IMR-90 (cell line): ENCODE data around the gene SLC5A7. TPM values are rescaled to one million over a fixed set of nuclear protein-coding genes. Genes with fewer than 3 reads are reported as not detected.

ENCODE experiments used
- ATAC-seq: fragments of 200-7000 bp; cut with Tn5 transposase; 2 replicates; pipeline ENCODE4 v1.9.1; 2020; ENCODE audit warnings: low read depth, mild to moderate bottlenecking, moderate library complexity
- BruUV-seq: library from RNA; stranded (reverse); fragments of 400-500 nt; replicated peaks from 2 replicates; lab custom pipeline; 2021; lab: Mats Ljungman, UMichigan
- CTCF ChIA-PET: fragments of 300-600 bp; formaldehyde crosslinking; extraction: SDS; loops from one replicate; lab custom pipeline; 2021; ENCODE audit warnings: antibody characterized with exemption; lab: Yijun Ruan, JAX
- POLR2A ChIA-PET: fragments of 300-600 bp; sonication (Branson Sonifier 250); formaldehyde crosslinking; loops from one replicate; lab custom pipeline; 2022; ENCODE audit warnings: antibody characterized with exemption; ENCODE audit not compliant: unreplicated experiment; lab: Charles Lee
- DNase-seq: peaks from one replicate; pipeline ENCODE4 v3.0.0; 2013
- H2AFZ ChIP-seq: replicated peaks from 2 replicates; pipeline ENCODE3; 2013; ENCODE audit warnings: low read length, mild to moderate bottlenecking; ENCODE audit not compliant: poor library complexity
- H2AK5ac ChIP-seq: 2 replicates; pipeline ENCODE4 v1.6.1; 2013; ENCODE audit warnings: low read depth, low read length, inconsistent platforms
- H2AK9ac ChIP-seq: replicated peaks from 2 replicates; pipeline ENCODE3; 2013; ENCODE audit warnings: mild to moderate bottlenecking, low read depth, low read length, moderate library complexity; ENCODE audit not compliant: poor library complexity
- H2BK120ac ChIP-seq: 2 replicates; pipeline ENCODE4 v1.6.1; 2013; ENCODE audit warnings: low read depth, low read length, inconsistent platforms
- H2BK15ac ChIP-seq: 3 replicates; pipeline ENCODE4 v1.6.1; 2013; ENCODE audit warnings: low read depth, low read length, inconsistent platforms
- H2BK20ac ChIP-seq: 2 replicates; pipeline ENCODE4 v1.6.1; 2013; ENCODE audit warnings: low read depth, mild to moderate bottlenecking, inconsistent platforms, low read length, moderate library complexity
- H2BK5ac ChIP-seq: 2 replicates; pipeline ENCODE4 v1.6.1; 2013; ENCODE audit warnings: mild to moderate bottlenecking, low read depth, low read length, inconsistent platforms; ENCODE audit not compliant: poor library complexity, severe bottlenecking
- H3K14ac ChIP-seq: replicated peaks from 2 replicates; pipeline ENCODE4 v1.6.1; 2013; ENCODE audit warnings: low read depth, low read length, inconsistent platforms
- H3K18ac ChIP-seq: 2 replicates; pipeline ENCODE4 v1.6.1; 2013; ENCODE audit warnings: low read depth, low read length, control low read depth
- H3K23ac ChIP-seq: 2 replicates; pipeline ENCODE4 v1.6.1; 2013; ENCODE audit warnings: low read depth, low read length, inconsistent platforms
- H3K27ac ChIP-seq: 2 replicates; pipeline ENCODE4 v1.5.1; 2013; ENCODE audit warnings: mild to moderate bottlenecking, control low read depth, low read length; ENCODE audit not compliant: insufficient read depth
- H3K27me3 ChIP-seq: 2 replicates; pipeline ENCODE4 v1.6.1; 2013; ENCODE audit warnings: low read length; ENCODE audit not compliant: control insufficient read depth, insufficient read depth
- H3K36me3 ChIP-seq: 2 replicates; pipeline ENCODE4 v1.6.1; 2013; ENCODE audit warnings: low read length, mixed read lengths; ENCODE audit not compliant: control insufficient read depth, insufficient read depth
- H3K4ac ChIP-seq: 2 replicates; pipeline ENCODE4 v1.6.1; 2013; ENCODE audit warnings: low read depth, low read length, inconsistent platforms
- H3K4me1 ChIP-seq: 2 replicates; pipeline ENCODE4 v1.6.1; 2013; ENCODE audit warnings: low read length, mixed read lengths; ENCODE audit not compliant: control insufficient read depth, insufficient read depth
- H3K4me2 ChIP-seq: 2 replicates; pipeline ENCODE4 v1.6.1; 2013; ENCODE audit warnings: low read depth, mild to moderate bottlenecking, control low read depth, low read length, moderate library complexity
- H3K4me3 ChIP-seq: 2 replicates; pipeline ENCODE4 v1.5.1; 2013; ENCODE audit warnings: low read depth, mild to moderate bottlenecking, control low read depth, low read length, moderate library complexity; ENCODE audit not compliant: insufficient read depth
- H3K56ac ChIP-seq: 2 replicates; pipeline ENCODE4 v1.6.1; 2013; ENCODE audit warnings: low read length, inconsistent platforms; ENCODE audit not compliant: insufficient read depth; ENCODE audit errors: extremely low read depth
- H3K79me1 ChIP-seq, 2 experiments: 2 replicates each; pipeline ENCODE4 v1.6.1; 2013; ENCODE audit warnings: low read length in 2 of 2, inconsistent platforms in 1 of 2, low read depth in 1 of 2
- H3K9ac ChIP-seq: 2 replicates; pipeline ENCODE4 v1.6.1; 2013; ENCODE audit warnings: low read depth, low read length, control low read depth
- H3K9me1 ChIP-seq: 2 replicates; pipeline ENCODE4 v1.6.1; 2013; ENCODE audit warnings: low read length, inconsistent platforms; ENCODE audit not compliant: insufficient read depth
- H3K9me3 ChIP-seq: 2 replicates; pipeline ENCODE4 v1.6.1; 2013; ENCODE audit warnings: low read length; ENCODE audit not compliant: control insufficient read depth, insufficient read depth
- H4K20me1 ChIP-seq: 2 replicates; pipeline ENCODE4 v1.6.1; 2013; ENCODE audit warnings: low read length, inconsistent platforms; ENCODE audit not compliant: insufficient read depth
- H4K5ac ChIP-seq: 2 replicates; pipeline ENCODE4 v1.6.1; 2013; ENCODE audit warnings: mild to moderate bottlenecking, low read depth, low read length, control low read depth
- H4K8ac ChIP-seq, 2 experiments: 2 replicates each; pipeline ENCODE4 v1.6.1; 2013; ENCODE audit warnings: low read depth in 2 of 2, low read length in 2 of 2, control low read depth in 1 of 2, inconsistent platforms in 1 of 2
- H4K91ac ChIP-seq: 2 replicates; pipeline ENCODE4 v1.6.1; 2013; ENCODE audit warnings: low read depth, low read length, inconsistent platforms; ENCODE audit not compliant: insufficient read depth
- CEBPB ChIP-seq: IDR thresholded peaks from 2 replicates; pipeline ENCODE4 v1.6.1; 2012; ENCODE audit warnings: low read depth, low read length, improper control_type of control experiment
- CHD1 ChIP-seq: IDR thresholded peaks from 2 replicates; pipeline ENCODE4 v1.6.1; 2012; ENCODE audit warnings: low read depth, low read length, improper control_type of control experiment
- ELK1 ChIP-seq: fragments of 150-350 bp; IDR thresholded peaks from 2 replicates; pipeline ENCODE4 v1.6.1; 2016; ENCODE audit warnings: low read depth, mild to moderate bottlenecking, low read length, moderate library complexity, borderline replicate concordance
- FOS ChIP-seq: fragments of 150-350 bp; IDR thresholded peaks from 2 replicates; pipeline ENCODE4 v1.6.1; 2016; ENCODE audit warnings: low read depth, low read length
- MAFK ChIP-seq: IDR thresholded peaks from 2 replicates; pipeline ENCODE4 v1.6.1; 2012; ENCODE audit warnings: low read depth, low read length, improper control_type of control experiment
- MAZ ChIP-seq: IDR thresholded peaks from 2 replicates; pipeline ENCODE4 v1.6.1; 2012; ENCODE audit warnings: low read depth, mild to moderate bottlenecking, low read length, improper control_type of control experiment, moderate library complexity, borderline replicate concordance
- MXI1 ChIP-seq: IDR thresholded peaks from 2 replicates; pipeline ENCODE4 v1.6.1; 2012; ENCODE audit warnings: low read depth, mild to moderate bottlenecking, low read length, moderate library complexity, borderline replicate concordance
- POLR2A ChIP-seq: IDR thresholded peaks from 2 replicates; pipeline ENCODE4 v1.6.1; 2012; ENCODE audit warnings: mild to moderate bottlenecking, low read depth, low read length
- RCOR1 ChIP-seq: IDR thresholded peaks from 2 replicates; pipeline ENCODE4 v1.6.1; 2012; ENCODE audit warnings: mild to moderate bottlenecking, low read length, improper control_type of control experiment; ENCODE audit not compliant: insufficient replicate concordance
- RFX5 ChIP-seq: IDR thresholded peaks from 2 replicates; pipeline ENCODE4 v1.8.0; 2012; ENCODE audit warnings: low read depth, mild to moderate bottlenecking, low read length, moderate library complexity
- USF2 ChIP-seq: fragments of 150-350 bp; IDR thresholded peaks from 2 replicates; pipeline ENCODE4 v1.6.1; 2017; ENCODE audit warnings: mild to moderate bottlenecking, antibody characterized with exemption, low read length, low read depth
- WGBS, 2 experiments: methylation state at CpG; one replicate each; pipeline versions ENCODE4 v1.1.5 to v1.1.7; 2013; ENCODE audit warnings: missing lambda C conversion rate in 2 of 2; ENCODE audit not compliant: insufficient read length in 1 of 2; ENCODE audit errors: extremely low coverage in 2 of 2; 5-methylcytosine and 5-hydroxymethylcytosine counted together
- dilution Hi-C: fragments of 300-500 bp; cut with HindIII; formaldehyde crosslinking; loops from one replicate; pipeline ENCODE4 v1.14.3; 2018; ENCODE audit warnings: low sequenced_read_pairs; ENCODE audit not compliant: unreplicated experiment
- in situ Hi-C: fragments of 300-500 bp; cut with MboI; formaldehyde crosslinking; loops from 3 replicates; pipeline ENCODE4 v1.14.3; 2019; ENCODE audit warnings: low sequenced_read_pairs, inconsistent platforms, mixed read lengths
- intact Hi-C: fragments of 100-400 bp; cut with micrococcal nuclease; formaldehyde crosslinking; loops from 2 replicates; pipeline ENCODE4 v1.10.0; 2022
- polyA plus RNA-seq, 3 experiments: library from polyadenylated mRNA; depleted of rRNA; stranded (reverse); fragments of >200 nt; gene quantifications; 2 replicates each; pipeline ENCODE4 v1.2.3, GENCODE V29; 2012; ENCODE audit warnings: low replicate concordance in 1 of 3
- total RNA-seq: library from RNA; depleted of rRNA; stranded (reverse); fragments of >200 nt; gene quantifications from 2 replicates; pipeline ENCODE4 v1.2.3, GENCODE V29; 2012

Gene SLC5A7
- total and polyA plus RNA-seq, 2 of the 4 experiments (the other 2 are of a cell fraction), result not detected

GRCh38 chr2:108013305-108013704 is 27.0 kb downstream of the SLC5A7 start:
- Histone ChIP-seq H2AFZ (no peak overlapping the region), H2BK5ac (no peak overlapping the region), H3K9ac (no peak overlapping the region), H4K8ac (no peak overlapping the region), H2BK120ac (no peak overlapping the region), H3K56ac (no peak overlapping the region), H4K20me1 (no peaks in the 10 kb centered on the region), H4K5ac (no peak overlapping the region), H3K27ac (no peak overlapping the region), H3K4me1 (no peaks in the 10 kb centered on the region), H3K18ac (no peak overlapping the region), H3K9me1 (no peaks in the 10 kb centered on the region), H2AK5ac (no peak overlapping the region), H3K79me1 (no peaks in the 10 kb centered on the region), H3K4me3 (no peak overlapping the region), H3K27me3 (no peaks in the 10 kb centered on the region), H3K9me3 (no peaks in the 10 kb centered on the region), H3K4ac (no peak overlapping the region), H3K23ac (no peak overlapping the region), H2AK9ac (no peak overlapping the region), H2BK20ac (no peak overlapping the region), H3K14ac (no peak overlapping the region), H2BK15ac (no peak overlapping the region), H3K36me3 (no peaks in the 10 kb centered on the region), H3K4me2 (no peak overlapping the region), H4K91ac (no peak overlapping the region)
- ChIA-PET CTCF (no interaction called here), POLR2A (no interaction called here)
- DNase-seq (no peak), ATAC-seq (no peak)
- dilution Hi-C loops (no loop called here), intact Hi-C loops (no loop called here), in situ Hi-C loops (no loop called here)
- WGBS, 2 experiments, result no CpG with 5 or more reads among the region's 1 CpG
- BruUV-seq, result no TSS peak
- TF ChIP-seq CHD1, result no peak
- TF ChIP-seq USF2, result no peak
- no peak for TF ChIP-seq MAZ
- TF ChIP-seq ELK1, result no peak
- no peak for TF ChIP-seq POLR2A
- TF ChIP-seq FOS, result no peak
- TF ChIP-seq MAFK, result no peak
- no peak for TF ChIP-seq RFX5
- TF ChIP-seq RCOR1, result no peak
- TF ChIP-seq CEBPB, result no peak
- TF ChIP-seq MXI1, result no peak
